Omental fat pad (tissue), 4 donors: ENCODE data around the gene FBXW12. TPM values are rescaled to one million over a fixed set of nuclear protein-coding genes. Genes with fewer than 3 reads are reported as not detected.

Experiments
- ATAC-seq: fragments of 150-250 bp; one replicate; pipeline ENCODE4 v1.9.1; 2016; ENCODE audit warnings: mild to moderate bottlenecking, moderate library complexity; ENCODE audit not compliant: low FRiP score
- DNase-seq: peaks from one replicate; pipeline ENCODE4 v3.0.0-alpha.2; 2019; ENCODE audit warnings: low spot score
- total RNA-seq, 4 donors: library from RNA; depleted of rRNA; stranded (reverse); fragments of >200 nt; gene quantifications; one replicate each; pipeline ENCODE4 v1.1.0, GENCODE V29; 2016
- TF ChIP-seq, protein P1 (sequence below), 3 donors: fragments of 450-650 bp; IDR thresholded peaks; one replicate each; pipeline ENCODE4 v1.5.1; 2016 to 2017; ENCODE audit warnings: antibody characterized with exemption in 3 of 3, mild to moderate bottlenecking in 3 of 3, moderate library complexity in 2 of 3

FBXW12 gene
- total RNA-seq, 4 donors from 2014 or later, result not detected

DNA sequence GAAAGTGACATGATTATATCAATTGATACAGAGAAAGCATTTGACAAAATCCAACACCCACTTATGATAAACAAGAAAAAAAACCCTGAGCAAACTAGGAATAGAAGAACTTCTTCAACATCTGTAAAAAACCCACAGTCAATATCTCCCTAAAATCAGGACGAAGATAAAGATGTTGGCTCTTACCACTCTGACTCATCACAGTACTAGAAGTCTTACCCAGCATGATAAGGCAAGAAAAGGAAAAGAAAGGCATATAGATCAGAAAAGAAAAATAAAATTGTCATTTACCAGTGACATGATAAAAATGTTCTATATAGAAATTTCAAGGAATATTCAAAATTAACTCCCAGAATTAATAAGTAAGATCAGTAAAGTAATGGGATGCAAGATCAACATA, 7.2 kb upstream of the FBXW12 start:
- TF ChIP-seq, protein P1, sequence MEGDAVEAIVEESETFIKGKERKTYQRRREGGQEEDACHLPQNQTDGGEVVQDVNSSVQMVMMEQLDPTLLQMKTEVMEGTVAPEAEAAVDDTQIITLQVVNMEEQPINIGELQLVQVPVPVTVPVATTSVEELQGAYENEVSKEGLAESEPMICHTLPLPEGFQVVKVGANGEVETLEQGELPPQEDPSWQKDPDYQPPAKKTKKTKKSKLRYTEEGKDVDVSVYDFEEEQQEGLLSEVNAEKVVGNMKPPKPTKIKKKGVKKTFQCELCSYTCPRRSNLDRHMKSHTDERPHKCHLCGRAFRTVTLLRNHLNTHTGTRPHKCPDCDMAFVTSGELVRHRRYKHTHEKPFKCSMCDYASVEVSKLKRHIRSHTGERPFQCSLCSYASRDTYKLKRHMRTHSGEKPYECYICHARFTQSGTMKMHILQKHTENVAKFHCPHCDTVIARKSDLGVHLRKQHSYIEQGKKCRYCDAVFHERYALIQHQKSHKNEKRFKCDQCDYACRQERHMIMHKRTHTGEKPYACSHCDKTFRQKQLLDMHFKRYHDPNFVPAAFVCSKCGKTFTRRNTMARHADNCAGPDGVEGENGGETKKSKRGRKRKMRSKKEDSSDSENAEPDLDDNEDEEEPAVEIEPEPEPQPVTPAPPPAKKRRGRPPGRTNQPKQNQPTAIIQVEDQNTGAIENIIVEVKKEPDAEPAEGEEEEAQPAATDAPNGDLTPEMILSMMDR (IDR thresholded peaks at IDR 0.05), result no peak
- DNase-seq (no peak), ATAC-seq (no peak)

DNA sequence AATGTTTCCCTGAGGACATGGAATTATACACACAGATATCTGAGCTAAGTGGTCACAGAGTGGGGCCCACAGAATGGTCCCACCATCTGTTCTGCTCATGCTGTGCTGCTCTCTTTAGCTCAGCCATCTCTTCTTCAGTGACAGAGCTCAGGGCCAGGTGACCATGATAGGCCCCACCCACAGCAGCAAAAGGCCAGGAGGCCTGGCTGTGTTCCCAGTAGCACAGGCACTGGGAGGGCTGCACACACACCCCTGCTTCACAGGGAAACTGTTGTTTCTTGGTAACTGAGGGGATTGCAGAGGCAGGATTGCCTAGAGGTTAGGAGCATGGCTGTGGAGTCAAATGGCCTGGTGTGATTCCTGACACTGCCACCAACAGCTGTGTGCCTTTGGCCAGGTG, 4.8 kb upstream of the FBXW12 start:
- DNase-seq, result no peak
- ATAC-seq, result no peak
- TF ChIP-seq, protein P1 (IDR thresholded peaks at IDR 0.05), result no peak

DNA sequence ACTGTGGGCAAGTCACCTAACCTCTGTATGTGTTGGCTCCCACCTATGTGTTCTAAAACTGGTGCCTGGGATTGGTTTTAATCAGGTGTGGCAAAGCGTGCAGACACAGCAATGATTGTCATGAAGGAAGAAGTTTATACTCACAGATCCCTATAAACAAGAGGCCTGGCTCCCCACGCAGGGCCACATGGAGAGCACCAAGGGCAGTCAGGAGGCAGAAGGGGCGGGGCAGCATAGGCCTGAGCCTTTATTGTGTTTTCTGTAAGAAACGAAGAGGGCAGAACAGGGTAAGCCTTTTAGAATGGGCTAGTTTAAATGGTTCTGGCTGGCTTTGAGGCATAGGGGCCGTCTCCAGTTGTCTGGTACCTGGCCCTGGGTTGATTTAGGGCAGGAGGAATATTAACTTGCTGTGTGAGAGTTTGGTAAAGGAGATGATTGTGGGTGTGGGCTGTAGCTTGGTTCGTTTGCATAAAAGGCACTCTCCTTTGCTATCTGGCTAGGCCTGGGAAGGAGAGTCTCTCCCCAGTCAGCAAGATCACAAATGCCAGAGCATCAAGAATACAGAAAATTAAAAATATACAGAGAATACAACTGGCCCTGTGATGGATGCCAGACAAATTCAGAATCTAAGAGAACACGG, 2.2 kb upstream of the FBXW12 start:
- TF ChIP-seq, protein P1 (IDR thresholded peaks at IDR 0.05), result no peak
- no peak for ATAC-seq
- no peak for DNase-seq

DNA sequence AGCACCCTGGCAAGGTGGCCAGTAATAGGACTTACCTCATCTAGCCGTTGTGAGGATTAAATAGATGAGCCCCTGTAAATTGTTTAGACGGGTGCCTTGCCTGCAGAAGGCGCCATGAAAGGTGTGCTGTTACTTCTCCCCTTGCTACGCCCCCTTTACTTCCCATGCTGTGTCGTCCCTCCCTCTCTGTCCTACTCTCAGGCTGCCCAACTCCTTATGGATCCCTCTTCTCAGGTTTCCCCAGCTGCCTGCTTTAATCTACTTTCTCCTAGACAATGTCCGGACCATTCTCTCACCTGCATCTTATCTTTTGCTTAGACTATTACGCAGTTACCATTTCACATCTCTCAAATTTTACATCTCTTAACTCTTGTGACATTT, 1.7 kb upstream of the FBXW12 start:
- TF ChIP-seq, protein P1 (IDR thresholded peaks at IDR 0.05), result no peak
- ATAC-seq (no peak), DNase-seq (no peak)

DNA sequence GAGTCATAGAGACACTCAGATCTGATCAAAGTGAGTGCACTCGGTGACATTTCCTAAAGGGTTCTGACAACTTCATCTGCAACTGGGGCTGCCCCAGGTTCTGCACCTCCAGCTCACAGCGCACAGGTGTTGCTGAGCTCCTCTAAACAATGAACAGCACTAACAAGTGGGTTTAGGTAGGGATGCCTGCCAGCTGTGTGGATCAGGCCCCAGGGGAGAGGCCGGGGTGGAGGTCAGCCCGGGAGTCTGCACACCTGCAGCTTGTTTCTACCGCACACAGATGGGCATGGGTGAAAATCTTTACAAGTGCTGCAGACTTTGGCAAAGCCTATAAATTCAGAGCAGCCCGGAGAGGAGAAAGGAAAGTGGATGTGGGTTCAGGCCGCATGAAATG, 355 bp downstream of the FBXW12 start:
- no peak for DNase-seq
- ATAC-seq, result no peak
- TF ChIP-seq, protein P1 (IDR thresholded peaks at IDR 0.05), result no peak

DNA sequence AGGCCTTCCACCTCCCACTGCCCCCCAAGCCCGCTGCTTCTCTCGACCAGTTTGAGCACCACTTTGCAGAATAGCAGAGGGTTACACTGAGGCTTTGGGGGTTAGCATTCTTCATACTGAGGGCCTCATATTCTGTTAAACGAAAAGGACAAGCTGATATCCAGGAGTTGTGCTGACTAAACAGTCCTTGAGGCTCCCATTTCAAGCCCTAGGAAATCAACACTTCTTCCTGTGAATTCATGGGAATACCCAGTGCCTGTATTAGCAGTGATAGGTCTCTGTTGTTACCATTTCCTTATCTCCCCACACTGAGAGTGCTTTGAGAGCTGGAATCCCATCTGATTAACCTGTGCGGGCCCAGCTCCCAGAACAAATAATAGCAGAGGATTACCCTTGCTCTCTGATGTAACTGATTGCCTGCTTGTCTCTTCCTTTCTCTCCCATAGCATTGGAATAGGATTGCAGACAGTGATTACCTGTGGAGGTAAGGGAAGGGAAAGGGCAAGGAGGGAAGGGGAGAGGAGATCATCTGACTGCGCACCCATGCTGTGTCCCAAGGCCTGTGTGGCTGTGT, 930 bp downstream of the FBXW12 start:
- DNase-seq, result no peak
- ATAC-seq, result no peak
- TF ChIP-seq, protein P1 (IDR thresholded peaks at IDR 0.05), result no peak

DNA sequence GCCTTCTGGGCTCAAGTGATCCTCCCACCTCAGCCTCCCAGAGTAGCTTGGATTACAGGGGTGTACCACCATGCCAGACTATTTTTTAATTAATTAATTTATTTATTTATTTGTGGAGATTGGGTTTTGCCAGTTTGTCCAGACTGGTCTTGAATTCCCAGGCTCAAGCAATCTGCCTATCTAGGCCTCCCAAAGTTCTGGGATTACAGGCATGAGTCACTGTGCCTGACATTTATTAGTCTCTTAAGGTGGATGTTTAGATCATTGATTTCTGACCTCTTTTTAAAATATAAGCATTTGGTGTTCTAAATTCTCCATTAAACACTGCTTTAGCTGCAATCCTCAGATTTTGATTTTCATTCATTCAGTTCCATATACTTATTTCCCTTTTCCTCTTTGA, 15.6 kb downstream of the FBXW12 start:
- no peak for DNase-seq
- ATAC-seq, result no peak
- TF ChIP-seq, protein P1 (IDR thresholded peaks at IDR 0.05), result no peak
